ENCODE data around the gene PTH2R. TPM values are rescaled to one million over a fixed set of nuclear protein-coding genes. Genes with fewer than 3 reads are reported as not detected.

The PTH2R gene
- total and polyA plus RNA-seq, 9 of the 15 experiments (the other 6 are each of a cell fraction or from before 2014, with no cell fraction given), result 2.7 to 8.8 (median 4.2) TPM

GRCh38 chr2:208392300-208392699, 14.3 kb upstream of the PTH2R start:
- Histone ChIP-seq H3K9ac (ENCODE audit: insufficient read depth in 1 of 2, low read depth in 2 of 2, low read length in 2 of 2) (no peak overlapping the region), H3K27me3 (ENCODE audit: control insufficient read depth in 2 of 2, insufficient read depth in 2 of 2, low read length in 2 of 2) (no peaks in the 10 kb centered on the region), H3K4me1 (replicated peaks in 1 of 2; ENCODE audit: control insufficient read depth in 2 of 2, insufficient read depth in 2 of 2, low read length in 2 of 2) (no peaks in the 10 kb centered on the region), H3K27ac (ENCODE audit: extremely low read depth, low read depth, low read length) (no peak overlapping the region), H3K4me3 (no peak overlapping the region), H3K9me3 (replicated peaks; ENCODE audit: control insufficient read depth, insufficient read depth, low read depth, low read length) (no peaks in the 10 kb centered on the region), H3K36me3 (ENCODE audit: control insufficient read depth, insufficient read depth, low read length) (no peaks in the 10 kb centered on the region), H3K4me2 (ENCODE audit: insufficient read depth, low read length) (no peak overlapping the region), H2AFZ (ENCODE audit: low read depth, low read length) (no peak overlapping the region), H3K9me1 (ENCODE audit: control insufficient read depth, insufficient read depth, low read length) (no peaks in the 10 kb centered on the region), H3K79me2 (ENCODE audit: control insufficient read depth, insufficient read depth, low read length) (no peaks in the 10 kb centered on the region), H4K20me1 (replicated peaks; ENCODE audit: control insufficient read depth, insufficient read depth, low read length) (no peaks in the 10 kb centered on the region)
- POLR2A ChIA-PET, result interaction anchor here (0.9 kb wide), 1 partner anchor 10 kb away, joined by 3 read pairs; no protein-coding TSS in a partner anchor
- WGBS (ENCODE audit: insufficient coverage, low coverage, missing lambda C conversion rate), result 3% methylated on average over 3 of the region's 3 CpGs
- peak; percentile 73 for ATAC-seq
- peak in 2 of 4 experiments; percentile 7 to 20 for DNase-seq (ENCODE audit: extremely low read depth in 1 of 4, low spot score in 3 of 4)
- CTCF ChIA-PET (ENCODE audit: low intra/inter-chr PET ratio), result no interaction called here
- TF ChIP-seq TFAP4 (CRISPR knock-in tag; IDR thresholded peaks at IDR 0.05; ENCODE audit: borderline replicate concordance) (no peak), RAD21 (CRISPR knock-in tag; conservative IDR thresholded peaks at IDR 0.05 in 1 of 2, IDR thresholded peaks at IDR 0.05 in 1 of 2) (peak in 1 of 2 experiments; percentile 37; a peak in 2 of 4 replicates), CTCF (IDR thresholded peaks at IDR 0.05 in 2 of 3, conservative IDR thresholded peaks at IDR 0.05 in 1 of 3; ENCODE audit: insufficient read depth in 2 of 3, low read depth in 1 of 3, low read length in 3 of 3) (peak; percentile 12 to 49 (median 28); a peak in 2 of 6 replicates), MEF2D (tag; conservative IDR thresholded peaks at IDR 0.05; ENCODE audit: low read depth) (no peak), GABPA (tag; conservative IDR thresholded peaks at IDR 0.05; ENCODE audit: low read depth) (no peak)
- no peak for FAIRE-seq
- BruUV-seq (replicated peaks), result no TSS peak
- intact Hi-C loops (cut with micrococcal nuclease) (no loop called here), in situ Hi-C loops (cut with MboI) (loop anchor here (25.0 kb wide), 1 partner anchor 1795 kb away; no protein-coding TSS in a partner anchor)
